NB4 (cell line): ENCODE measurements around the gene HDAC4.

Source experiments
- DNase-seq: peaks from one replicate; pipeline ENCODE4 v3.0.0; 2010; ENCODE audit warnings: low read depth
- H3K4me3 ChIP-seq: one replicate; pipeline ENCODE4 v1.5.1; 2011; ENCODE audit warnings: mild to moderate bottlenecking, low read depth, low read length, moderate library complexity
- CTCF ChIP-seq: IDR thresholded peaks from one replicate; pipeline ENCODE4 v1.5.1; 2012; ENCODE audit warnings: low read depth, low read length
- MAX ChIP-seq: IDR thresholded peaks from 2 replicates; pipeline ENCODE4 v1.6.1; 2011; ENCODE audit warnings: low read depth, low read length
- MYC ChIP-seq: IDR thresholded peaks from 2 replicates; pipeline ENCODE4 v1.6.1; 2011; ENCODE audit warnings: low read depth, low read length
- POLR2A ChIP-seq: IDR thresholded peaks from 2 replicates; pipeline ENCODE4 v1.6.1; 2011; ENCODE audit warnings: mild to moderate bottlenecking; ENCODE audit not compliant: insufficient read length; ENCODE audit errors: extremely low read depth

The HDAC4 gene

GRCh38 chr2:239401067-239401880 lies 454 bp upstream of the HDAC4 start:
- peak; percentile 97 for TF ChIP-seq MAX
- peak; percentile 91 for TF ChIP-seq POLR2A
- TF ChIP-seq CTCF, result no peak
- peak; percentile 95 for TF ChIP-seq MYC
- peak; percentile 99 for DNase-seq
- peak overlapping the region; percentile 76 for H3K4me3 ChIP-seq

DNA sequence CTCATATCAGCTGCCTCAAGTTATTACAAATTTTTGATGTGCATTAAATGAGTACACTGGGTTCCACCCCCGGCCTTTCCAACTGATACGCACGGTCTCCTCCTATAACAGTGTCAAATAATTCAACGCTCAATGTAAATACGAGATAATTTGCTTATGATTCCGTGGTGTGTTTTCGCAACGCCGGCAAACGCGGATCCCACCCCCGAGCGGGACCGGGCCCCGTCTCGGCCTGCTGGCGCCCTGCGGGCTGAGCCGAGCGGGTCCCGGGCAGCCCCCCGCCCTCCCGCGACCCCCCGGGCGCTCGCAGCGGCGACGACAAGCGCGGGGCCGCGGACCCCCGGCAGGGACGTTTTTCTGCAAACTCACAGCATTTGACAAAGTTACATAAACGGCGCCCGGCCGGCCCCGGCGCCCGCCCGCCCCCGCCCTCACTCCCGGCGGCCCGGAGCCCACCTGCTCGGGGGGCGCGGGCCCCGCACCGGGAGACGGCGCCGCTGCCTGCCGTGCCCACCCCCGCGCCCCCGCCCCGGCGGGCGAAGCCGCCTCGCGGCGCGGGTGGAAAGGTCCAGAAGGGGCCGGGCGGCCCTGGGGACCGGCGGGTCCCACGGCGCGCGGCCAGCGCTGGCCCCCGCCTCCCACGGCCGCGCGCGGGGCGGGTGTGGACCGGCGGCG lies 762 bp downstream of the HDAC4 start:
- H3K4me3 ChIP-seq, result peak overlapping the region; percentile 87
- no peak for TF ChIP-seq MYC
- no peak for TF ChIP-seq MAX
- TF ChIP-seq CTCF, result no peak
- TF ChIP-seq POLR2A, result no peak
- peak; percentile 57 for DNase-seq

DNA sequence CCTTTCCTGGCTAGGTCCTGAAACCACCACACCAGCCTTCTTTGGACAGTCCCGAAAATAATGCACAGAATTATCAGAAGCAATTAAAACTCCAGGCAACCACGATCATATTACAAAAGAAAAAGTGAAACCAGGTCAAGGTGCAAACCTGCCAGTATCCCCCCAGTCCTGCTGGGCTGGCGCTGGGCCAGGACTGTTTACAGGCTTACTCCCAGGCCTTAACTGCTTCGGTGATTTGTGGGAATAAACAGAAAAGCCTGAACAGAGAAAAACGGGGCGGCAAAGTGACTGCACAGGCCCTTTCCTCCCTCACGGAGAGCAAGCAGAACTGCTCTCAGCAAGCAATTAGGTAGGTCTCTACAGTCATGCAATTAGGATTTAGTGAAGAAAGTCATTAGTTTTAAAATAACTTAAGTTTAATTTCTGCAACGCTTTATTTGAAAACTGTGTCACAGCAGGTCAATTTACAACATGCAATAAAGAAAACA lies 1.3 kb downstream of the HDAC4 start:
- TF ChIP-seq MYC (no peak), CTCF (no peak), MAX (no peak), POLR2A (no peak)
- H3K4me3 ChIP-seq, result peak overlapping the region; percentile 87
- DNase-seq, result peak; percentile 51

GRCh38 chr2:239398521-239398921 lies 2.3 kb downstream of the HDAC4 start:
- no peak for TF ChIP-seq MYC
- TF ChIP-seq POLR2A, result no peak
- TF ChIP-seq MAX, result no peak
- no peak for TF ChIP-seq CTCF
- peak; percentile 59 for DNase-seq
- H3K4me3 ChIP-seq, result peak overlapping the region; percentile 6

DNA sequence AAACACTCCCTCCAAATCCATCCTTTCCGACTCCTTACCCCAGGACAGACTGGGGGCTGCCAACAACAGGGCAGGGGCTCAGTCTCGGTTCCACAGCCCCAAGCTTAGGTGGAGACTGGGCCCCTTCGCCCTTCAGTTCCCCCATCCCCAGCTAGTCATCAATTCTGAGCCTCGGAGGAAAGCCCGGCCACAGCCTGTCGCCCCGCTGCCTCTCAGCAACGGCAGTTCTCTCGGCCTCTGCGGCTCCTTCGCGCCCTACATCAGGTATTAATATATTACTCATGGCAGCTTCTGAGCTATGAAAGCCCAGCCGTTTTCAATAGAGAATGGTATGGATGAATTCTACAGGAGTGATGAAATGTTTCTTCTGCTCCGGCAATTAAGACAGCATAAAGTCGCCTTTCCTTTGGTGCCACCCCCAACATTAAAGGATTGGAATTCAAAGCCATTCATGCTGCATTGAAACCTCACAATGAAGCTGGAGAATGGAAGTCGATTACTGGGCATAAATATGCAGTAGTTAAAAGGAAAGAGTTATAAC lies 2.8 kb downstream of the HDAC4 start:
- no peak overlapping the region for H3K4me3 ChIP-seq
- no peak for DNase-seq
- no peak for TF ChIP-seq CTCF
- no peak for TF ChIP-seq POLR2A
- TF ChIP-seq MAX, result no peak
- no peak for TF ChIP-seq MYC
